CD4-positive, alpha-beta T cell treated with Interleukin-15 for 4 hours (primary cell): ENCODE results near the gene TNFSF8.

Experiments used
- DNase-seq: peaks from one replicate; pipeline ENCODE4 v3.0.0-alpha.2; 2020; ENCODE audit warnings: low spot score

The TNFSF8 gene

GRCh38 chr9:114905170-114905940 is 25.0 kb downstream of the TNFSF8 start:
- DNase-seq = no peak

DNA sequence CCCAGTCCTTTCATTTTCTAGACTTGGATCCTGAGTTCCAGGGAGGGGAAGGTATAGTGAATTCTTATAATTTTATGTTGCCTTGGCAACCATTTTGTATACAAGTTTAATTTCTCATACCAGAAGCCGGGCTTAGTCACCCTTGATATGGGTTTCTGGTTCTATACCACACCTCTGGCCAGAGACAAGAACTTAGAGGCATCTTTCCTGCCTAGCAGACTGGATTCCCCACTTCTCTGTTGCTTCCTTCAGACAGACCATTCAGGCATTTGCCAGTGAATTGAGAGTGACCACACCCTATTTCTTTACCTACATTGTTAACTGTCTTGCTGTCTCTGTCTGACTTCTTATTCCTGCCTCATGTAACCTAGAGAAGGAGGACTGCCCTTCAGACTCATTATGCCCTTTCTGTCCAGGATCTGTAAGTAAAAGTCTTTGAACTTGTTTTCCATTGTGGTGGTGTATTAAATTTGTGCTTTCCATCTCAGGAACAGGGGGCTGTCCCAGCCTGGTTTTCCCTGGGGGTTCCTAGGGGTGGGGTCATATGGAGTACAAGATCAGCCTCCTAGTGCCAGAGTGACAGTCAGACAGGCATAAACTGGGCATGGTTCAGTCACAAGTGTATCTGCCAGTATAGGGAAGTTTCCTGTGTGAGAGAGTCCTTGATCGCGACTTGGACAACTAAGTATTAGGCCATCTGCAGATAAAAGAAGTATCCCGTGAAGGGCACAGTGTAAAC is 27.4 kb downstream of the TNFSF8 start:
- peak; percentile 79 for DNase-seq

DNA sequence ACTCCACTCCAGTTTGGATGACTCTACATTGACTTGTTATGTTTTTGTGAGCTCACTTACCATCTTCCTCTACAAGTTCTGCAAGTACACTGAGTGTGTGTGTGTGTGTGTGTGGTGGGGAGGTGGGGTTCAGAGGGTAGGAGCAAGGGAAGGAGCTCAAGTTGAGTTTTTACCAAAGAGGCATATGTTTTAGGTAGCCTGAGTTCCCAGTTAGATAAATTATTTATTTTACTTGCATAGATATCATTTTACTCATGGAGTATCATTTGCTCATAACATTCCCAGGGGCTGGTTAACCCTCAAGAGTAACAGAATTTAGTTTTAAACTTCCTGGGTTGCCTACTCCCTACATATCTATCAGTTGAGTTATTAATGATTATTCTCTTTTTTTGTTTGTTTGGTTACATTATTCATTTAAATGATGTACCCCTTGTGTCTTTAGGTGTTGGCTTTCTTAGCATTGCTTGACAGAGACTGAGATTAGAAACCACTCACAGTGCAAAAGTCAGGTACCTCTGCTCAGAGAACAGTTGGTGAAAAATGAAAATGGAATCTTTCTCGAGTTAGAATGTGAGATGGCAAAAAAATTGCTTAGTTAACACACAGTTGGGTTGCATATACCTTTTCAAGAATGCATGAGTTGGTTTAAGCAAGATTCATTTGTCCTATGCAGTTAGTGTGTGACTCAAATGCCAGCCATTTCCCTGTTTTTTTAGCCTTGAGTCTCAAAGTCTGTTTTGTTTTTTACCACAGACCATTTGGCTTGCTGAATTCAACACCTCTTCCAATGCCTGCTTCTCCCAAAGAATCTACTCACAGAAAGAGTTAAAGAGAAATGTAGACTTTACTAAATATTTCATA is 29.2 kb downstream of the TNFSF8 start:
- no peak for DNase-seq

- no peak for DNase-seq
These were observed 30.4 kb downstream of the TNFSF8 start for GRCh38 chr9:114899995-114900394.

- no peak for DNase-seq
These were observed 30.9 kb downstream of the TNFSF8 start for GRCh38 chr9:114899461-114899860.

- DNase-seq = peak; percentile 87
These were observed 31.6 kb downstream of the TNFSF8 start for GRCh38 chr9:114898741-114899140.

DNA sequence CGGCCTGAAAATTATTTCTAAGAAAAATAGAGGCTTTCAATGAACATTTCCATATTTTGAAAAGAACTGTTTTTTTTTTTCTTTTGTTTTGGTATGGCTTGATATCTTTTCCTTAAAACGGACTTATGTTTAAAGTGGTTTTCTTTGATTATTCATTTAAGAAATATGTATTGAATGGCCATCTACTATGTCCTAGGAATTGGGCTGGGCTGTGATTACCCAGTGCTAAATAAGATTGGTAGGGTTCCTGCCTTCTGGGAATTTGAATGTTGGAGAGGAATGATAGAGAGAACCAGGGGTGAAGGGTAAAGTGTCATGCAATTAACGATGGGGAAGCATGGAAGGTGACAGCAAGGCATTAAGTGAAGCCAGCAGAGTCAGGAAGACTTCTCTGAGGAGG is 33.2 kb downstream of the TNFSF8 start:
- no peak for DNase-seq

DNA sequence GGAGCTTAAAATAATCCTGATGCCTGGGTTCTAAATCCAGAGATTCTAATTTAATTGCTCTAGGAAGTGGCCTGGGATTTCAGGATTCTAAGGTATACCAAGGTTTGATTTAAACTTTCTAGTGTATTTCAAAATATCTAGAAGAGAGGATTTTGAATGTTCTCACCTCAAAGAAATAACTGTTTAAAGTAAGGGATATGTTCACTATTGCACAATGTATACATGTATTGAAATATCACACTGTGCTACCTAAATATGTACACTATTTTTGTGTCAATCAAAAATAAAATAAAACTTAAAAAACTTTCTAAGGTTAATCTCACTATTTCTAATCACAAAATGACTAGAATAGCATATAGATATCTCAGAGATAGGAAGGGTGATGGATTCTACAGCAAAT is 34.0 kb downstream of the TNFSF8 start:
- DNase-seq = no peak

DNA sequence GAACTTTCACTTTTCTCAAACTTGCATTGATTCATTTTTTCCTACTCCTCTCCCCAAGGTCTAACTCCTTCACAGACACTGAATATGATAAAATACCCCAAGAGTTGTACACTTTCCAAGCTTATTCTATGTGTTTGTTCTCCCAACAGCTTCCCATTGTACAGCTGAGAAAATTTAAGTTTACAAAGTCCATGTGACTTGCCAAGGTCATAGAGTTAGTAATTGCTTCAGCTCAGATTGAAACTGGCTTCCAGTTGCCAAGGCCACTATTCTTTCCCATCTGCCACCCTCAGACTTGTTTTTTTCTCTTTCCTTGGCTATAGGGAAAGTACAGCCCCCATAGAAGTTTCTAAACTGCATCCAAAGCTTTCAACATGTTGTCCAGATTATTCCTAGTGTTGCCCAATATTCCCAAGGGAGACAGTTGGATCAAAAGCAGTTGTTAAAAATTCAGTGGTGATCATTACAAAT is 34.8 kb downstream of the TNFSF8 start:
- DNase-seq = no peak

DNA sequence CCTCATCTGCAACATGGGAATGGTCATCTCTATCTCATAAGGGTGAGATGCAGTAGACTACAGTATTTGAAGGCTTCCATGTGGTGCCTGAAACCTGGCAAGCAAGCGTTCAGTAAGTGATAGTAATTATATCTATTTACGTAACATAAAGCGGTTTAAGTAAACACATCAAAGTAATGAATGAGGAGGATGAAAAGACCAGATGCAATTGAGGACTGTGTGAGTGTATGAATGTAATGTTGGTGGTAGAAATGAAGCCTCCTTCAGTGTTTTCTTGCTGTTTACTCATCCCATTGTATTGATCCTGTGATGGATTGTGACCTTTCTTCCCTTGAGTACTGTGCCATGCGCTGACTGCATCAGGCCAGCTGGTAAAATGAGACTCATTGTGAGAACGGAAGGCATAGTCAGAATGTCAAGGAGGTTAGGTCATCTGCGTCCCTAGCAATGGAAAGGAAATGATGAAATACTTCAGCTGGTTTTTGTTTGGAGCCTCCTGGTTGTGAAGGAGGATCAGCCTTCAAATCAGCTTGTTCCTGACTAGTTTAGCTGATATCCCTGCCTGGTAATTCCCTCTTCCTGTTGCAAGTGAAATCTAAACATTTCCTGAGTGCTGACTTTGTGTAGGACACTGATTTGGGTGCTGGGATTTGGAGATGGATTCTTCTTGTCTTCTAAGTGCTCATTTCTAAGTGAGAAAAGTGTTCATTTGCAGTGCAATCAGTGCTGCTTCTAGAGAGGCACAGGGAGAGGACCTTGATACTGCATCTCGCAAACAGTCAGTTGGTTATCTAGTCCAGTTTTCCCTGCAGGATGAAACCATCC is 35.6 kb downstream of the TNFSF8 start:
- no peak for DNase-seq

- no peak for DNase-seq
These were observed 36.2 kb downstream of the TNFSF8 start for GRCh38 chr9:114894206-114894605.

DNA sequence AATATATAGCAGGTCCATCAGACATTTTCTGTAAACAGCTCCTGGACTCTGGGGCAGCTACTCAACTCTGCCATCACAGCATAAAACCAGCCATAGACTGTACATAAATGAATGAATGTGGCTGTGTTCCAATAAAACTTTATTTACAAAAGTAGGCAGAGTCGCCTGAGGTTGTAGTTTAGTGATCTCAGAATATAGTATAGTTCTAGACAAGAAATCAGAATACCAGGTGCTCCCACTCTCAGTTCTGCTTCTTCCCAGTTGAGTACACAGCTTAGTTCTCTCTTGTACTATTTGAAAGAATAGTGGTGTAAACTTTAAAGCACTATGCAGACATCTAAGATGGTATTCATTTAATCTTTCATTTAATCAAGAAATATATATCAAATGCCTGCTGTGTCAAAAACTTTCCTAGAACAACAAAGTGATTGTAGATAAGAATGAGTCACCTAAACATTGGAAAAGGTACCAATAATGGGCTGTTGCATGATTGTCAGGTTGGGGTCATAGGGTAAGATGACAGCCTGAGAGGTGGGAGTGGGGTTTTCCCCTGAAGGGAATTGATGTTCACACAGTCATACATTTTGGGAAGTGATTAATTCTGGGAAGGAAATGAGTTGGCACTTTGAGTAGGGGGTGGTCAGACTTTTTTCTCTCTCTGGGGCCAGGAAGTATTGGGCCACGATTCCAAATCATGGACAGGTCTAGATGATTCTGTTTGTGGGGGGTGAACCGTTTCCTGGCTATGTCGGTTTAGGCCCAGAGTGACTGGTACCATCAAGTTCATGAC is 37.0 kb downstream of the TNFSF8 start:
- DNase-seq = peak; percentile 32

DNA sequence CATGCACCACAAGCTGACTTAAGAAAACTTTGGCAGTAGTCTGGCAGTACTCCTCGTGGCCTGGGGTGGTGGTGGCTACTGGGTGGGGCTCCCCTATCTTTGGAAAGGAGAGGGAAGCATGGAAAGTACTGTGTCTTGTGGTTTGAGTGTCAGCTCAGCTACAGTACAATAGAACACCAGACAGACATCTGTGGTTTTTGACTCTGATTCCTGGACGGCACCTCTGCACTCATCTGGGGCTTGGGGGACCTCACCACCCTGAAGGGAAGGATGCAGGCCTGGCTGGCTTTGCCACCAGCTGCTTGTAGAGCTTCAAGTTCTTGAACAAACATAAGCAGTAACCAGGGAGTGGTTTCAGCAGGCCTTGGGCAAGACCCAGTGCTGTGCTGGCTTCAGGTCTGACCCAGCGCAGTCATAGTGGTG is 40.6 kb downstream of the TNFSF8 start:
- no peak for DNase-seq

GRCh38 chr9:114888607-114889006 is 41.8 kb downstream of the TNFSF8 start:
- DNase-seq = no peak

- no peak for DNase-seq
These were observed 42.4 kb downstream of the TNFSF8 start for GRCh38 chr9:114887963-114888362.

GRCh38 chr9:114884787-114885452 is 45.5 kb downstream of the TNFSF8 start:
- DNase-seq = no peak

- no peak for DNase-seq
These were observed 46.7 kb downstream of the TNFSF8 start for GRCh38 chr9:114883709-114884108.

GRCh38 chr9:114880291-114880745 is 50.1 kb downstream of the TNFSF8 start:
- DNase-seq = no peak

- DNase-seq = no peak
These were observed 51.4 kb downstream of the TNFSF8 start for GRCh38 chr9:114878879-114879564.
